Neural crest cell (in vitro differentiated cells): ENCODE measurements around the gene DACT2. TPM values are rescaled to one million over a fixed set of nuclear protein-coding genes. Genes with fewer than 3 reads are reported as not detected.

Experiments
- DNase-seq: peaks from one replicate; pipeline ENCODE4 v3.0.0; 2021; ENCODE audit warnings: low read depth, mixed read lengths, low spot score
- H3K27ac Mint-ChIP-seq: one replicate; pipeline ENCODE4 v1.8.0; 2021; ENCODE audit warnings: mild to moderate bottlenecking, mixed read lengths; ENCODE audit not compliant: unreplicated experiment
- H3K27me3 Mint-ChIP-seq: 2 replicates; pipeline ENCODE4 v1.8.0; 2021; ENCODE audit warnings: low read depth, mild to moderate bottlenecking, mixed read lengths
- H3K36me3 Mint-ChIP-seq: 2 replicates; pipeline ENCODE4 v1.8.0; 2021; ENCODE audit warnings: low read depth, mild to moderate bottlenecking, mixed read lengths
- H3K4me1 Mint-ChIP-seq: 2 replicates; pipeline ENCODE4 v1.8.0; 2021; ENCODE audit warnings: mixed read lengths
- H3K4me3 Mint-ChIP-seq: one replicate; pipeline ENCODE4 v1.8.0; 2021; ENCODE audit warnings: mild to moderate bottlenecking, mixed read lengths
- H3K9me3 Mint-ChIP-seq: 2 replicates; pipeline ENCODE4 v1.8.0; 2021; ENCODE audit warnings: mixed read lengths
- CTCF ChIP-seq: fragments of 200-600 bp; sonication (generic); conservative IDR thresholded peaks from 2 replicates; pipeline ENCODE4 v1.5.0; 2021; ENCODE audit warnings: antibody characterized with exemption, mild to moderate bottlenecking
- total RNA-seq: library from RNA; stranded (reverse); gene quantifications from 2 replicates; pipeline ENCODE4 v1.2.1, GENCODE V29; 2021

DACT2 gene
- total RNA-seq, 1 donor from 2014 or later, result 0.19 TPM

- Mint-ChIP-seq H3K27ac (no peak overlapping the region), H3K9me3 (peaks cover 4% of the 10 kb centered on the region), H3K27me3 (no peaks in the 10 kb centered on the region), H3K4me3 (no peak overlapping the region), H3K36me3 (peaks cover 2% of the 10 kb centered on the region), H3K4me1 (no peaks in the 10 kb centered on the region)
- no peak for DNase-seq
- TF ChIP-seq CTCF, result no peak
These were observed 28.6 kb upstream of the DACT2 start for GRCh38 chr6:168348186-168348585.

- H3K4me3 Mint-ChIP-seq, result no peak overlapping the region
- H3K9me3 Mint-ChIP-seq, result peaks cover 4% of the 10 kb centered on the region
- no peaks in the 10 kb centered on the region for H3K27me3 Mint-ChIP-seq
- TF ChIP-seq CTCF, result no peak
- no peaks in the 10 kb centered on the region for H3K4me1 Mint-ChIP-seq
- no peak overlapping the region for H3K27ac Mint-ChIP-seq
- peaks cover 2% of the 10 kb centered on the region for H3K36me3 Mint-ChIP-seq
- DNase-seq, result no peak
These were observed 28.0 kb upstream of the DACT2 start for GRCh38 chr6:168347615-168348014.

GRCh38 chr6:168347053-168347452 is 27.5 kb upstream of the DACT2 start:
- H3K9me3 Mint-ChIP-seq, result peaks cover 4% of the 10 kb centered on the region

GRCh38 chr6:168345896-168346754 is 26.5 kb upstream of the DACT2 start:
- Mint-ChIP-seq H3K4me3 (no peak overlapping the region), H3K27ac (no peak overlapping the region), H3K27me3 (no peaks in the 10 kb centered on the region), H3K4me1 (no peaks in the 10 kb centered on the region), H3K9me3 (peaks cover 2% of the 10 kb centered on the region), H3K36me3 (peaks cover 2% of the 10 kb centered on the region)
- no peak for DNase-seq
- TF ChIP-seq CTCF, result no peak

More at GRCh38 chr6:168347053-168347452, 27.5 kb upstream of the DACT2 start:
- H3K27me3 Mint-ChIP-seq, result no peaks in the 10 kb centered on the region
- TF ChIP-seq CTCF, result no peak
- H3K27ac Mint-ChIP-seq, result no peak overlapping the region
- H3K4me3 Mint-ChIP-seq, result no peak overlapping the region
- H3K4me1 Mint-ChIP-seq, result no peaks in the 10 kb centered on the region
- peaks cover 2% of the 10 kb centered on the region for H3K36me3 Mint-ChIP-seq
- DNase-seq, result no peak

GRCh38 chr6:168345266-168345665 is 25.7 kb upstream of the DACT2 start:
- no peak for DNase-seq
- Mint-ChIP-seq H3K4me1 (no peaks in the 10 kb centered on the region), H3K27me3 (no peaks in the 10 kb centered on the region), H3K36me3 (peaks cover 2% of the 10 kb centered on the region), H3K4me3 (no peak overlapping the region), H3K9me3 (no peaks in the 10 kb centered on the region), H3K27ac (peak overlapping the region; percentile 50)
- no peak for TF ChIP-seq CTCF
